Astrocyte (in vitro differentiated cells and primary cell): ENCODE data around the gene C10orf120. TPM values are rescaled to one million over a fixed set of nuclear protein-coding genes. Genes with fewer than 3 reads are reported as not detected.
A peak's percentile ranks its signal among the peaks of the same experiment; 100 is the strongest.

Experiments
- DNase-seq: peaks from one replicate; pipeline ENCODE4 v3.0.0-alpha.2; 2010; ENCODE audit warnings: low read depth
- FAIRE-seq: peaks from 2 replicates; lab custom pipeline; 2011; peaks lifted over from hg19 to GRCh38; lab: Jason Lieb, UNC
- H2AFZ ChIP-seq: 2 replicates; pipeline ENCODE4 v1.6.0; 2012; ENCODE audit warnings: low read depth, low read length, inconsistent platforms
- H3K27ac ChIP-seq: 2 replicates; pipeline ENCODE4 v1.5.1; 2011; ENCODE audit warnings: low read depth, low read length, inconsistent platforms
- H3K27me3 ChIP-seq: 2 replicates; pipeline ENCODE4 v1.6.0; 2011; ENCODE audit warnings: low read length, inconsistent platforms; ENCODE audit not compliant: insufficient read depth
- H3K36me3 ChIP-seq: 2 replicates; pipeline ENCODE4 v1.5.1; 2011; ENCODE audit warnings: low read length, inconsistent platforms; ENCODE audit not compliant: insufficient read depth
- H3K4me1 ChIP-seq: 2 replicates; pipeline ENCODE4 v1.5.1; 2011; ENCODE audit warnings: low read length, inconsistent platforms; ENCODE audit not compliant: insufficient read depth
- H3K4me2 ChIP-seq: 2 replicates; pipeline ENCODE4 v1.6.0; 2012; ENCODE audit warnings: low read length, inconsistent platforms
- H3K4me3 ChIP-seq: 2 replicates; pipeline ENCODE4 v1.5.1; 2011; ENCODE audit warnings: low read depth, mild to moderate bottlenecking, low read length, inconsistent platforms; ENCODE audit not compliant: insufficient read depth
- H3K79me2 ChIP-seq: 2 replicates; pipeline ENCODE4 v1.6.0; 2012; ENCODE audit warnings: mild to moderate bottlenecking, low read length, inconsistent platforms; ENCODE audit not compliant: insufficient read depth
- H3K9ac ChIP-seq: 2 replicates; pipeline ENCODE4 v1.6.0; 2012; ENCODE audit warnings: mild to moderate bottlenecking, low read length, inconsistent platforms
- H3K9me3 ChIP-seq: 2 replicates; pipeline ENCODE4 v1.5.1; 2012; ENCODE audit warnings: low read depth, mild to moderate bottlenecking, low read length, inconsistent platforms; ENCODE audit not compliant: insufficient read depth
- H4K20me1 ChIP-seq: 2 replicates; pipeline ENCODE4 v1.6.0; 2012; ENCODE audit warnings: low read length, inconsistent platforms; ENCODE audit not compliant: insufficient read depth
- H3K27ac Mint-ChIP-seq: one replicate; pipeline ENCODE4 v1.8.0; 2021; ENCODE audit warnings: mild to moderate bottlenecking, mixed read lengths; ENCODE audit not compliant: unreplicated experiment
- H3K27me3 Mint-ChIP-seq: one replicate; pipeline ENCODE4 v1.8.0; 2021; ENCODE audit warnings: low read depth, mixed read lengths; ENCODE audit not compliant: unreplicated experiment
- H3K36me3 Mint-ChIP-seq: one replicate; pipeline ENCODE4 v1.8.0; 2021; ENCODE audit warnings: low read depth, mixed read lengths; ENCODE audit not compliant: unreplicated experiment
- H3K4me1 Mint-ChIP-seq: one replicate; pipeline ENCODE4 v1.8.0; 2021; ENCODE audit warnings: low read depth, mixed read lengths; ENCODE audit not compliant: unreplicated experiment
- H3K4me3 Mint-ChIP-seq: one replicate; pipeline ENCODE4 v1.8.0; 2021; ENCODE audit warnings: mild to moderate bottlenecking, moderate library complexity, mixed read lengths; ENCODE audit not compliant: unreplicated experiment
- H3K9me3 Mint-ChIP-seq: one replicate; pipeline ENCODE4 v1.8.0; 2021; ENCODE audit warnings: mild to moderate bottlenecking, mixed read lengths; ENCODE audit not compliant: unreplicated experiment
- EZH2 ChIP-seq: IDR thresholded peaks from 2 replicates; pipeline ENCODE4 v1.6.1; 2012; ENCODE audit warnings: mild to moderate bottlenecking, low read length, inconsistent platforms; ENCODE audit not compliant: insufficient read depth
- total RNA-seq: library from RNA; stranded (reverse); gene quantifications from 2 replicates; pipeline ENCODE4 v1.2.1, GENCODE V29; 2021
- TF ChIP-seq, protein P1 (sequence below): IDR thresholded peaks from 2 replicates; pipeline ENCODE4 v1.5.1; 2011; ENCODE audit warnings: low read depth, mild to moderate bottlenecking, inconsistent platforms, low read length, moderate library complexity; ENCODE audit not compliant: insufficient read depth

C10orf120 gene
- total RNA-seq, 1 donor from 2014 or later: not detected

DNA sequence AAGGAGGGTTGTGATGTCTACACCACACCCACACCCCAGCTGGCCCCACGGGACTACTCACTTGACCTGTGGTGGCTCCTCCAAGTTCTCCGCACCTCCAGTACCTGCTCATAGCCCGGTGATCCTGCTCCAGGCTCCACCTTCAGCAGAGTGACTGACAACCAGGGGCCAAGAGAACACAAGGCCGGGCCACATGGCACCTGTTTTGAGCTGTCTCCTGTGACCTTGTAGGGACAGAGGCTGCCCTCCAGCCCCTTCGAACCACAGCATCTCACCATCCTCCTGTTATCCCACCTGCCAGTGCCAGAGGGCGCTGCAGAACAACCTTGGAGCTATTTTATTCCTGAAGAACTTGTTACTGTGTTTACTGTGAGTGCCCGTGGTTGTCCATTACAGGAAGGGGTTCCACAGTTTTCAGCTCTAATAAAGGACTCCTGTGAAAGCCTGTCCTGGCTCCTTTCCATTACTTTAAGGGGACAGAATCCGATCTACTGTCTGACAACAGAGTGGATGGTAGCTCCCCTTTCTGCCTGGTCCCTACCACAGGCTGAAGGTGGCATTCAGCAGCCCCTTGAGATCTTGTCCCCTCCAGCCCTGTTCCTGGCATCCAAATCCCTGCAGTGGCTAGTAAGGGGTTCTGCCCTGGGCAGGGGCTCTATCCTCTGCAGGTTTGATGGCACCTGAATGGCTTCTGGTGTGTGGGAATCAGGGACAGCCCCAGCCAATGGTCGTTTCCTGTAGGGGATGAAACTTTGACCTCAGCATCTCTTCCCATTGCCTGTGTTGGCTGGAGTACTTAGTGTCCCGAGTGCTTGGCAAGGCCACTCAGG, 50.8 kb downstream of the C10orf120 start:
- Histone ChIP-seq H3K9me3 (no peaks in the 10 kb centered on the region), H3K36me3 (no peaks in the 10 kb centered on the region), H2AFZ (no peak overlapping the region), H3K4me1 (no peaks in the 10 kb centered on the region), H3K27me3 (no peaks in the 10 kb centered on the region), H3K27ac (no peak overlapping the region), H3K4me2 (no peak overlapping the region), H3K4me3 (no peak overlapping the region), H3K9ac (no peak overlapping the region), H4K20me1 (no peaks in the 10 kb centered on the region), H3K79me2 (no peaks in the 10 kb centered on the region)
- no peak for FAIRE-seq
- Mint-ChIP-seq H3K27me3 (peaks cover 65% of the 10 kb centered on the region), H3K4me3 (no peak overlapping the region), H3K36me3 (no peaks in the 10 kb centered on the region), H3K27ac (no peak overlapping the region), H3K4me1 (no peaks in the 10 kb centered on the region), H3K9me3 (peaks cover 2% of the 10 kb centered on the region)
- TF ChIP-seq, protein P1, sequence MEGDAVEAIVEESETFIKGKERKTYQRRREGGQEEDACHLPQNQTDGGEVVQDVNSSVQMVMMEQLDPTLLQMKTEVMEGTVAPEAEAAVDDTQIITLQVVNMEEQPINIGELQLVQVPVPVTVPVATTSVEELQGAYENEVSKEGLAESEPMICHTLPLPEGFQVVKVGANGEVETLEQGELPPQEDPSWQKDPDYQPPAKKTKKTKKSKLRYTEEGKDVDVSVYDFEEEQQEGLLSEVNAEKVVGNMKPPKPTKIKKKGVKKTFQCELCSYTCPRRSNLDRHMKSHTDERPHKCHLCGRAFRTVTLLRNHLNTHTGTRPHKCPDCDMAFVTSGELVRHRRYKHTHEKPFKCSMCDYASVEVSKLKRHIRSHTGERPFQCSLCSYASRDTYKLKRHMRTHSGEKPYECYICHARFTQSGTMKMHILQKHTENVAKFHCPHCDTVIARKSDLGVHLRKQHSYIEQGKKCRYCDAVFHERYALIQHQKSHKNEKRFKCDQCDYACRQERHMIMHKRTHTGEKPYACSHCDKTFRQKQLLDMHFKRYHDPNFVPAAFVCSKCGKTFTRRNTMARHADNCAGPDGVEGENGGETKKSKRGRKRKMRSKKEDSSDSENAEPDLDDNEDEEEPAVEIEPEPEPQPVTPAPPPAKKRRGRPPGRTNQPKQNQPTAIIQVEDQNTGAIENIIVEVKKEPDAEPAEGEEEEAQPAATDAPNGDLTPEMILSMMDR: peak; percentile 46
- no peak for TF ChIP-seq EZH2
- DNase-seq: no peak

Other genes with a start within 250 kb of the C10orf120 start
- not detected in 2 replicates for gene ARMS2, start 245.2 kb downstream of the C10orf120 start, total RNA-seq
- gene HTRA1, start 238.3 kb downstream of the C10orf120 start, total RNA-seq: 34.9 and 89.8 TPM in 2 replicates
- gene DMBT1, start 139.1 kb downstream of the C10orf120 start, total RNA-seq: not detected in 2 replicates
- gene CUZD1, start 146.0 kb upstream of the C10orf120 start, total RNA-seq: 0.17 and 0.23 TPM in 2 replicates
- gene FAM24B, start 179.7 kb upstream of the C10orf120 start, total RNA-seq: 1.9 and 2.6 TPM in 2 replicates
- gene FAM24A, start 210.8 kb upstream of the C10orf120 start, total RNA-seq: not detected in 2 replicates